MCF 10A (cell line): Measurements from ENCODE around the gene KRT12. TPM values are rescaled to one million over a fixed set of nuclear protein-coding genes. Genes with fewer than 3 reads are reported as not detected.
A peak's percentile ranks its signal among the peaks of the same experiment; 100 is the strongest.

Experiments used
- BruUV-seq: library from RNA; stranded (reverse); fragments of 400-500 nt; replicated peaks from 2 replicates; lab custom pipeline; 2021; lab: Mats Ljungman, UMichigan
- CTCF ChIA-PET: fragments of 300-600 bp; sonication (Branson Sonifier 250); formaldehyde crosslinking; extraction: SDS; loops from one replicate; lab custom pipeline; 2021; ENCODE audit warnings: antibody characterized with exemption, inconsistent platforms; lab: Yijun Ruan, JAX
- POLR2A ChIA-PET: fragments of 300-600, 350-650 bp; sonication (Branson Sonifier 250); formaldehyde crosslinking; extraction: SDS; loops from one replicate; lab custom pipeline; 2020; ENCODE audit warnings: antibody characterized with exemption, inconsistent platforms; lab: Yijun Ruan, JAX
- DNase-seq: peaks from one replicate; pipeline ENCODE4 v3.0.0-alpha.2; 2018; ENCODE audit not compliant: unreplicated experiment
- H3K27ac Mint-ChIP-seq: one replicate; pipeline ENCODE4 v1.8.0; 2022; ENCODE audit warnings: mild to moderate bottlenecking, low read depth, mixed read lengths; ENCODE audit not compliant: unreplicated experiment
- H3K27me3 Mint-ChIP-seq: one replicate; pipeline ENCODE4 v1.8.0; 2022; ENCODE audit warnings: mixed read lengths; ENCODE audit not compliant: insufficient read depth, unreplicated experiment
- H3K36me3 Mint-ChIP-seq: one replicate; pipeline ENCODE4 v1.8.0; 2022; ENCODE audit warnings: mild to moderate bottlenecking, moderate library complexity, mixed read lengths; ENCODE audit not compliant: insufficient read depth, unreplicated experiment
- H3K4me1 Mint-ChIP-seq: one replicate; pipeline ENCODE4 v1.8.0; 2022; ENCODE audit warnings: mixed read lengths; ENCODE audit not compliant: insufficient read depth, unreplicated experiment
- H3K4me3 Mint-ChIP-seq: one replicate; pipeline ENCODE4 v1.8.0; 2022; ENCODE audit warnings: mild to moderate bottlenecking, moderate library complexity, mixed read lengths; ENCODE audit not compliant: unreplicated experiment
- H3K9me3 Mint-ChIP-seq: one replicate; pipeline ENCODE4 v1.8.0; 2022; ENCODE audit warnings: mixed read lengths; ENCODE audit not compliant: unreplicated experiment
- intact Hi-C: fragments of 100-400 bp; cut with micrococcal nuclease; formaldehyde crosslinking; loops from 2 replicates; pipeline ENCODE4 v1.14.1; 2022
- total RNA-seq: library from RNA; stranded (reverse); gene quantifications from 2 replicates; pipeline ENCODE4 v1.2.3, GENCODE V29; 2022
- TF ChIP-seq, protein P1 (sequence below): fragments of 200-600 bp; IDR thresholded peaks from one replicate; pipeline ENCODE4 v1.8.0; 2022; ENCODE audit warnings: antibody characterized with exemption, mild to moderate bottlenecking; ENCODE audit not compliant: unreplicated experiment

Gene KRT12
- total RNA-seq, 1 experiment from 2014 or later, result not detected

GRCh38 chr17:40813804-40814203, 53.2 kb downstream of the KRT12 start:
- H3K4me3 Mint-ChIP-seq, result no peak overlapping the region
- peaks cover 30% of the 10 kb centered on the region for H3K4me1 Mint-ChIP-seq
- H3K27me3 Mint-ChIP-seq, result no peaks in the 10 kb centered on the region

DNA sequence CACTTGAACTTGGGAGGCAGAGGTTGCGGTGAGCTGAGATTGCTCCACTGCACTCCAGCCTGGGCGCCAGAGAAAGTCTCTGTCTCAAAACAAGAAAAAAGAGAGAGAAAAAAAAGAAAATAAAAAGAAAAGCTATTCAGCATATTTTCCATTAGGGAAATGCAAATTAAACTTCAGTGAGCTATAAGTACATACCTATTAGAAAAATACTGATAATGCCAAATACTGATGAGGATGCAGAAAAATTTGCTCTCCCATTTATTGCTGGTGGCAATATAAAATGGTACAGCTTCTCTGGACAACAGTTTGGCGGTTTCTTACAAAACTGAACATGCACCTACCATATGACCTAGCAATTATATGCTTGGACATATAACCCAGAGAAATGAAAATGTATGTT, 54.4 kb downstream of the KRT12 start:
- intact Hi-C loops, result no loop called here
- no TSS peak for BruUV-seq
- TF ChIP-seq, protein P1, sequence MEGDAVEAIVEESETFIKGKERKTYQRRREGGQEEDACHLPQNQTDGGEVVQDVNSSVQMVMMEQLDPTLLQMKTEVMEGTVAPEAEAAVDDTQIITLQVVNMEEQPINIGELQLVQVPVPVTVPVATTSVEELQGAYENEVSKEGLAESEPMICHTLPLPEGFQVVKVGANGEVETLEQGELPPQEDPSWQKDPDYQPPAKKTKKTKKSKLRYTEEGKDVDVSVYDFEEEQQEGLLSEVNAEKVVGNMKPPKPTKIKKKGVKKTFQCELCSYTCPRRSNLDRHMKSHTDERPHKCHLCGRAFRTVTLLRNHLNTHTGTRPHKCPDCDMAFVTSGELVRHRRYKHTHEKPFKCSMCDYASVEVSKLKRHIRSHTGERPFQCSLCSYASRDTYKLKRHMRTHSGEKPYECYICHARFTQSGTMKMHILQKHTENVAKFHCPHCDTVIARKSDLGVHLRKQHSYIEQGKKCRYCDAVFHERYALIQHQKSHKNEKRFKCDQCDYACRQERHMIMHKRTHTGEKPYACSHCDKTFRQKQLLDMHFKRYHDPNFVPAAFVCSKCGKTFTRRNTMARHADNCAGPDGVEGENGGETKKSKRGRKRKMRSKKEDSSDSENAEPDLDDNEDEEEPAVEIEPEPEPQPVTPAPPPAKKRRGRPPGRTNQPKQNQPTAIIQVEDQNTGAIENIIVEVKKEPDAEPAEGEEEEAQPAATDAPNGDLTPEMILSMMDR, result no peak
- POLR2A ChIA-PET, result interaction anchor here (0.8 to 2.2 kb wide), 7 partner anchors 12 to 843 kb away, joined by 3 to 6 read pairs (median 4); no protein-coding TSS in a partner anchor
- CTCF ChIA-PET, result interaction anchor here (0.6 to 0.8 kb wide), 4 partner anchors 44 to 644 kb away, joined by 3 to 5 read pairs (median 4); no protein-coding TSS in a partner anchor
- no peak overlapping the region for H3K27ac Mint-ChIP-seq
- peaks cover 11% of the 10 kb centered on the region for H3K36me3 Mint-ChIP-seq
- H3K9me3 Mint-ChIP-seq, result no peaks in the 10 kb centered on the region
- H3K4me3 Mint-ChIP-seq, result no peak overlapping the region
- peaks cover 29% of the 10 kb centered on the region for H3K4me1 Mint-ChIP-seq
- H3K27me3 Mint-ChIP-seq, result no peaks in the 10 kb centered on the region
- no peak for DNase-seq

More at GRCh38 chr17:40813804-40814203, 53.2 kb downstream of the KRT12 start:
- peak; percentile 70 for DNase-seq
- no TSS peak for BruUV-seq
- H3K9me3 Mint-ChIP-seq, result no peaks in the 10 kb centered on the region
- H3K27ac Mint-ChIP-seq, result peak overlapping the region; percentile 44
- intact Hi-C loops, result no loop called here
- ChIA-PET CTCF (no interaction called here), POLR2A (interaction anchor here (0.7 to 2.2 kb wide), 2 partner anchors 14 to 704 kb away, joined by 4 to 6 read pairs; no protein-coding TSS in a partner anchor)
- TF ChIP-seq, protein P1, result no peak
- H3K36me3 Mint-ChIP-seq, result peaks cover 21% of the 10 kb centered on the region

Other genes with a start within 250 kb of the KRT12 start
- 120 and 128 TPM in 2 replicates for gene SMARCE1, start 219.4 kb downstream of the KRT12 start, total RNA-seq
- 0.37 and 0.49 TPM in 2 replicates for gene KRT222, start 202.0 kb downstream of the KRT12 start, total RNA-seq
- gene KRT24, start 163.5 kb downstream of the KRT12 start, total RNA-seq, result not detected in 2 replicates
- not detected in 2 replicates for gene KRT25, start 111.9 kb downstream of the KRT12 start, total RNA-seq
- not detected in 2 replicates for gene KRT26, start 95.0 kb downstream of the KRT12 start, total RNA-seq
- gene KRT27, start 84.7 kb downstream of the KRT12 start, total RNA-seq, result not detected in 2 replicates
- gene KRT28, start 67.3 kb downstream of the KRT12 start, total RNA-seq, result not detected in 2 replicates
- gene KRT10, start 44.6 kb downstream of the KRT12 start, total RNA-seq, result 95.5 and 116 TPM in 2 replicates
- not detected in 2 replicates for gene KRT20, start 18.0 kb upstream of the KRT12 start, total RNA-seq
- not detected in 2 replicates for gene KRT23, start 70.4 kb upstream of the KRT12 start, total RNA-seq
- not detected in 2 replicates for gene KRT39, start 99.7 kb upstream of the KRT12 start, total RNA-seq
- gene KRT40, start 117.1 kb upstream of the KRT12 start, total RNA-seq, result not detected in 2 replicates
- not detected in 2 replicates for gene KRTAP3-3, start 126.9 kb upstream of the KRT12 start, total RNA-seq
- gene KRTAP3-2, start 132.7 kb upstream of the KRT12 start, total RNA-seq, result not detected in 2 replicates
- not detected in 2 replicates for gene KRTAP3-1, start 141.9 kb upstream of the KRT12 start, total RNA-seq
- gene KRTAP1-5, start 160.0 kb upstream of the KRT12 start, total RNA-seq, result not detected in 2 replicates
- not detected in 2 replicates for gene KRTAP1-4, start 163.0 kb upstream of the KRT12 start, total RNA-seq
- not detected in 2 replicates for gene KRTAP1-3, start 167.7 kb upstream of the KRT12 start, total RNA-seq
- not detected in 2 replicates for gene KRTAP1-1, start 174.2 kb upstream of the KRT12 start, total RNA-seq
- gene KRTAP2-1, start 180.1 kb upstream of the KRT12 start, total RNA-seq, result not detected in 2 replicates
- gene KRTAP2-2, start 188.0 kb upstream of the KRT12 start, total RNA-seq, result not detected in 2 replicates
- not detected in 2 replicates for gene KRTAP2-3, start 192.9 kb upstream of the KRT12 start, total RNA-seq
- not detected in 2 replicates for gene KRTAP2-4, start 198.7 kb upstream of the KRT12 start, total RNA-seq
- not detected in 2 replicates for gene KRTAP4-7, start 216.9 kb upstream of the KRT12 start, total RNA-seq
- not detected in 2 replicates for gene KRTAP4-8, start 230.9 kb upstream of the KRT12 start, total RNA-seq
- not detected in 2 replicates for gene KRTAP4-16, start 235.0 kb upstream of the KRT12 start, total RNA-seq
- not detected in 2 replicates for gene KRTAP4-9, start 238.2 kb upstream of the KRT12 start, total RNA-seq